ENCODE measurements around the gene TAF9B. TPM values are rescaled to one million over a fixed set of nuclear protein-coding genes. Genes with fewer than 3 reads are reported as not detected.

Gene TAF9B, protein sequence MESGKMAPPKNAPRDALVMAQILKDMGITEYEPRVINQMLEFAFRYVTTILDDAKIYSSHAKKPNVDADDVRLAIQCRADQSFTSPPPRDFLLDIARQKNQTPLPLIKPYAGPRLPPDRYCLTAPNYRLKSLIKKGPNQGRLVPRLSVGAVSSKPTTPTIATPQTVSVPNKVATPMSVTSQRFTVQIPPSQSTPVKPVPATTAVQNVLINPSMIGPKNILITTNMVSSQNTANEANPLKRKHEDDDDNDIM
- polyA plus RNA-seq (2012; ENCODE audit: insufficient read length, low read depth): 8.1 TPM

DNA sequence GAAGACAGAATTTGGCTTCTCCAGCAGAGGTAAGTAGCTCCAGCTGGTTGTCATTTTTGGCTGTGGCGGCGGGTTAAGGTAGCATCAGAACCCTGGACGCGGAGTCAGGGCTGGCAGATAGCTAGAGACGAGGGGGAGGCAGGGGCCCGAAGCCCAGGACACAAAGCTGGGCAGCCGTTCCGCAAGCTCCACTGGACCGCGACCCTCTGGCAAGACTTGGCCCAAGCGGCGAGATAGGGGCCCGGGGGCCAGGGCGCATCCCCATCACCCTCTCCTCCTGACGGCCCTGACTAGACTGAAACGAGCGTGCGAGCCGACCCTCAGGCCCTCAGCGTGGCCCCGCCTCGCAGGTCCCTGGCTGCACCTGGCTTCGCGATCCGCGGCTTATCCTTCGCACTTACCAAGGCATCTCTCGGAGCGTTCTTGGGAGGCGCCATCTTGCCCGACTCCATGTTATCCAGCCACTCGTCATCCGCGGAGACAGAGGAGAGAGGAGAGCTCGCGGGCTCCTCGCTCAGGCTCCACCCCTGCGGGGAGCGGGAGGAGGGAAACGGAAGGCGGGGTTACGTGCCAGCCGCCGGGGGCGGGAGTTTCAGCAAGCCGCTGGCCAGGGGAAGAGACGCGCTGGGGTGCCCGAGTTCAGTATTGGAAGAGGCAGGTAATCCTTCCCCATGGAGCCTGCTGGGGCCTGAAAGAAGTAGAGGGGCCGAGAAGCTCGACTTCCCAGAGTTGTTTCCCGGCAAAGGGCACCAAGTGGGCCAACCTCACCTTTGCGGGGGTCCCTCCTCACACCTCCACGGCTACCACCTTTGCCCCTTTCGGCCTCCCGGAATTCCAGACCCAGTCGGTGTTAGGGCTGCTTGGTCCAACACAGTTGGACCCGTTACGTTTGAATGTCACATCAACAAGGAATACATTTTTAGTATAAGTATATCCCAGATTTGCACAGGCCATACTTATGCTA lies at the start of gene TAF9B:
Gene TAF9B (minus strand): TSS at position 491 of the 964 bp plus-strand sequence. CDS start 39 bp downstream, at position 452.
- no peak for TF ChIP-seq SIN3A (IDR thresholded peaks at IDR 0.05; ENCODE audit: borderline replicate concordance, insufficient read depth, low read length)
- TF ChIP-seq POLR2AphosphoS5 (IDR thresholded peaks at IDR 0.05; ENCODE audit: low read depth, low read length): peak; percentile 84
- peak; percentile 79; the same call in 1 of the 2 replicates for TF ChIP-seq TAF1 (IDR thresholded peaks at IDR 0.05; ENCODE audit: borderline replicate concordance, insufficient read depth, low read length)
- TF ChIP-seq, protein P1, sequence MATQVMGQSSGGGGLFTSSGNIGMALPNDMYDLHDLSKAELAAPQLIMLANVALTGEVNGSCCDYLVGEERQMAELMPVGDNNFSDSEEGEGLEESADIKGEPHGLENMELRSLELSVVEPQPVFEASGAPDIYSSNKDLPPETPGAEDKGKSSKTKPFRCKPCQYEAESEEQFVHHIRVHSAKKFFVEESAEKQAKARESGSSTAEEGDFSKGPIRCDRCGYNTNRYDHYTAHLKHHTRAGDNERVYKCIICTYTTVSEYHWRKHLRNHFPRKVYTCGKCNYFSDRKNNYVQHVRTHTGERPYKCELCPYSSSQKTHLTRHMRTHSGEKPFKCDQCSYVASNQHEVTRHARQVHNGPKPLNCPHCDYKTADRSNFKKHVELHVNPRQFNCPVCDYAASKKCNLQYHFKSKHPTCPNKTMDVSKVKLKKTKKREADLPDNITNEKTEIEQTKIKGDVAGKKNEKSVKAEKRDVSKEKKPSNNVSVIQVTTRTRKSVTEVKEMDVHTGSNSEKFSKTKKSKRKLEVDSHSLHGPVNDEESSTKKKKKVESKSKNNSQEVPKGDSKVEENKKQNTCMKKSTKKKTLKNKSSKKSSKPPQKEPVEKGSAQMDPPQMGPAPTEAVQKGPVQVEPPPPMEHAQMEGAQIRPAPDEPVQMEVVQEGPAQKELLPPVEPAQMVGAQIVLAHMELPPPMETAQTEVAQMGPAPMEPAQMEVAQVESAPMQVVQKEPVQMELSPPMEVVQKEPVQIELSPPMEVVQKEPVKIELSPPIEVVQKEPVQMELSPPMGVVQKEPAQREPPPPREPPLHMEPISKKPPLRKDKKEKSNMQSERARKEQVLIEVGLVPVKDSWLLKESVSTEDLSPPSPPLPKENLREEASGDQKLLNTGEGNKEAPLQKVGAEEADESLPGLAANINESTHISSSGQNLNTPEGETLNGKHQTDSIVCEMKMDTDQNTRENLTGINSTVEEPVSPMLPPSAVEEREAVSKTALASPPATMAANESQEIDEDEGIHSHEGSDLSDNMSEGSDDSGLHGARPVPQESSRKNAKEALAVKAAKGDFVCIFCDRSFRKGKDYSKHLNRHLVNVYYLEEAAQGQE (IDR thresholded peaks at IDR 0.05; ENCODE audit: insufficient read depth in 1 of 2, low read depth in 2 of 2, low read length in 2 of 2): peak in 1 of 2 experiments; percentile 10; a peak in 1 of 4 replicates
- TF ChIP-seq FOXP2 (optimal IDR thresholded peaks at IDR 0.05; ENCODE audit: borderline replicate concordance, extremely low read depth, extremely low read length, insufficient read depth): no peak

DNA sequence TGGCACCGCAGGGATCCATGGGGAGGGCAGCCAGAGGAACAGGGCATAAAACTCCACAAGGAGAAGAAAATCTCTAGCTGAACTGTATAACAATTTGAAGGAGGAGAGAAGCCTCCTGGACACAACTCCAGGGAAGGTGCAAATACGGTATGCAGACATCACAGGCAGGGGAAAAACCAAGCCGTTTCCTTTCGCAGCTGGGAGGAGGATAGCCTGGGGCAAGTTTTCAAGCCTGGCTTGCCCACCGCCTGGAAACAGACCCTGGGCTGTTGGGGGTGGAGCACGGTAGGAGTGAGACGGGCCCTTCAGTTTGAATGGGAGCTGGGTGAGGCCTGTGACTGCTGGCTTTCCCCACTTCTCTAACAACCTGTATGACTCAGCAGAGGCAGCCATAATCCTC lies 43.4 kb upstream of the TAF9B start:
- TF ChIP-seq FOXP2 (optimal IDR thresholded peaks at IDR 0.05; ENCODE audit: borderline replicate concordance, extremely low read depth, extremely low read length, insufficient read depth) (no peak), TAF1 (IDR thresholded peaks at IDR 0.05; ENCODE audit: borderline replicate concordance, insufficient read depth, low read length) (no peak), POLR2AphosphoS5 (IDR thresholded peaks at IDR 0.05; ENCODE audit: low read depth, low read length) (no peak), SIN3A (IDR thresholded peaks at IDR 0.05; ENCODE audit: borderline replicate concordance, insufficient read depth, low read length) (no peak)
- TF ChIP-seq, protein P1 (IDR thresholded peaks at IDR 0.05; ENCODE audit: insufficient read depth in 1 of 2, low read depth in 2 of 2, low read length in 2 of 2): no peak

DNA sequence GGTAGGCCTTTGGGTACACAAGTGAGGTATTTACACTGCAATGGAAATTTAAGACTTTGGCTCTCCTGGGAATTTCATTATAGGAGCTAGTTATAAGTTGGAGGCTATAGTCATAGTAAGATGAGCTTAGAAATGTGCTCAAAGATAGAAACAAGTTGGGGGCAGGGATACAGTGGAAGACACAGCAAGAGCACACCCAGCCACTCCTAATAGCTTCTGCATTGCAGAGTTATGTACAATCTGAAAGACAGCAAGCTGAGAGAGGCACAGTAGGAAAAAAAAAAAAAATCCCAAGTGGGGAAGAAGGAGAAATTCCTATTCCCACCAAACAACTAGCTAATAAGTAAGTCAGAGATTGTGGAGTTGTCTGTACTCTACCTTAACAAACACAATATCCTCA lies 41.9 kb upstream of the TAF9B start:
- TF ChIP-seq TAF1 (IDR thresholded peaks at IDR 0.05; ENCODE audit: borderline replicate concordance, insufficient read depth, low read length): no peak
- TF ChIP-seq FOXP2 (optimal IDR thresholded peaks at IDR 0.05; ENCODE audit: borderline replicate concordance, extremely low read depth, extremely low read length, insufficient read depth): no peak
- no peak for TF ChIP-seq POLR2AphosphoS5 (IDR thresholded peaks at IDR 0.05; ENCODE audit: low read depth, low read length)

DNA sequence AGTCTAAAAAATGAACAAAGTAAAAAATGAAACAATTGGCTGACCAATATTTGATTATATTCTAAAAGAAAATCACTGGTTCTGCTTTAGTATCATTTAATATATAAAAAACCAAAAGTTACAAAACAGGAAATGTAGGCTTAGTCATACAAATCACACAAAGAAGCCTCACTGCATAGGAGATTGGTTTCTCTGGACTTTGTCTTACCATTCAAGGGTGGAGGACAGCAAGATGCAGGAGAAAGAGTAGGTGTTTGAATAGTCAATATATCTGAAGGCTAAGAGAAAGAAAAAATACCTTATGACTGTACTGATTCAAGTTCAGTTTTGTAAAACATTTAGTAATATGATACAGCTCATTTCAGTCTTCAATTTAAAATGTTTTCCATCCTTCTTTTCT lies 28.6 kb upstream of the TAF9B start:
- TF ChIP-seq, protein P1 (IDR thresholded peaks at IDR 0.05; ENCODE audit: insufficient read depth in 1 of 2, low read depth in 2 of 2, low read length in 2 of 2): no peak
- no peak for TF ChIP-seq TAF1 (IDR thresholded peaks at IDR 0.05; ENCODE audit: borderline replicate concordance, insufficient read depth, low read length)
- TF ChIP-seq POLR2AphosphoS5 (IDR thresholded peaks at IDR 0.05; ENCODE audit: low read depth, low read length): no peak
- TF ChIP-seq SIN3A (IDR thresholded peaks at IDR 0.05; ENCODE audit: borderline replicate concordance, insufficient read depth, low read length): no peak
- TF ChIP-seq FOXP2 (optimal IDR thresholded peaks at IDR 0.05; ENCODE audit: borderline replicate concordance, extremely low read depth, extremely low read length, insufficient read depth): no peak

DNA sequence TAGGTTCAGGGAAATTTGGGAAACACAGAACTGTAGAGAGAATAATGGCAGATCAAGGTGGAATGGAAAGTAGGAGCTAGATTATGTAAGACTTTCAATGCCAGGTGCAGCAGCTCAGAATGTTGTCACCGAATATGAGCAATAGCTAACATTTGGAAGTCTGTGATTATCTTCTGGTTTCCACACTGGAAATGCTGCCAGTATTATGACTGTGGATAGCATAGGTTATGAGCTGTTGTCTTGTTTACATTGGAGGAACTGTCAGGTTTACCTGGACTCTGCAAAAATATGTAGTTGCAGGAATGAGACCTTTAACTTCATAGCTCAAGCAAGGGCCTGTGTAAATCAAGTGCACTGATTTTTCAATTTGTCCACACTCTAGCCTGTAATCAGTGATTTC lies 26.0 kb upstream of the TAF9B start:
- TF ChIP-seq POLR2AphosphoS5 (IDR thresholded peaks at IDR 0.05; ENCODE audit: low read depth, low read length) (no peak), TAF1 (IDR thresholded peaks at IDR 0.05; ENCODE audit: borderline replicate concordance, insufficient read depth, low read length) (no peak), FOXP2 (optimal IDR thresholded peaks at IDR 0.05; ENCODE audit: borderline replicate concordance, extremely low read depth, extremely low read length, insufficient read depth) (no peak), SIN3A (IDR thresholded peaks at IDR 0.05; ENCODE audit: borderline replicate concordance, insufficient read depth, low read length) (no peak)
- TF ChIP-seq, protein P1 (IDR thresholded peaks at IDR 0.05; ENCODE audit: insufficient read depth in 1 of 2, low read depth in 2 of 2, low read length in 2 of 2): no peak

All from PFSK-1 (cell line).